Measurements from ENCODE around the gene STK35. TPM values are rescaled to one million over a fixed set of nuclear protein-coding genes. Genes with fewer than 3 reads are reported as not detected.

STK35 gene
- total and polyA plus RNA-seq, 2 of the 13 experiments (the other 11 are each of a cell fraction or from before 2014, with no cell fraction given) = 27.4 to 29.8 TPM

DNA sequence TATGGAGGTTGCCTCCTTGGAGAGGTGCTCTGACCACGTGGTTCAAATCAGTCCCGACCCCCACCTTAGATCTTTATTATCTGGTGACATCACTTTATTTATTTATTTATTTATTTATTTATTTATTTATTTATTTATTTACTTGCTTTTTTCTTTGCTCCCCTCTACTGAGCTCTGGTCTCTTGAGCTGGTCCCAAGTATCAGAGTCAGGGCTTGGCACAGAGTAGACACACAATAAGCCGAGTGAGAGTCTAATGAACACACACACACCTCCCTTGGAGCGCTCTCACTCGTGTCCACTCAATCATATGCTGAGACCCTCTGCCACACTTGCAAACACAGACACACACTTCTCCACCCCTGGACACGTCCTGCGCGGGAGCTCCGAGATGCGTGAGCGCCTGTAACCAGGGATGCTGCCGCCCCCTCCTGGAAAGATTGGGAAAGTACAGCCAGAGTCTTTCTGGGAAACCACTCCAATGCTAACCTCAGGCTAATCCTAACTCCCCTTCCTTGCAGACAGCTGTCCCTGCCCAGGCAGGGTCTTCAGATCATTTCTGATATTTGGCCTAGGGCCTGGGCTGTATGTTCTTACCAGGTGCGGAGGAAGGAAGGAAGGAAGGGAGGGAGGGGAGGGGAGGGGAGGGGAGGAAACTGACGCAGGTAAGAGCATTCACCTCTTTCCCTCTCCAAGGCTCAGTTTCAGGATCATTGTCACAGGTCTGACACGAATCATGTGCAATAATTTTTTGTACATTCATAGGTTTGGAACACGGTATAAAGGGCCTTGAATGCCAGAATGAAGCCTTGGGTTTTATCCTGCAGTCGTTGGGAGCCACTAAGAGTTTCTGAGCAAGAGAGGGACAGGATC, 70.9 kb downstream of the STK35 start (continued):
- TF ChIP-seq ZNF24 (IDR thresholded peaks at IDR 0.05) (no peak), MYC (CRISPR knock-in tag; IDR thresholded peaks at IDR 0.05; ENCODE audit: borderline replicate concordance) (no peak), ZNF550 (CRISPR knock-in tag; IDR thresholded peaks at IDR 0.05; ENCODE audit: borderline replicate concordance) (no peak), ZNF484 (CRISPR knock-in tag; IDR thresholded peaks at IDR 0.05; ENCODE audit: borderline replicate concordance, low read depth) (no peak), ZNF883 (CRISPR knock-in tag; IDR thresholded peaks at IDR 0.05; ENCODE audit: not compliant biosample characterization) (peak; percentile 43), HNRNPH1 (optimal IDR thresholded peaks at IDR 0.05; ENCODE audit: low read depth, low read length) (peak; percentile 53), FOSL2 (CRISPR knock-in tag; IDR thresholded peaks at IDR 0.05) (peak; percentile 26; the same call in 1 of the 2 replicates), ZSCAN31 (CRISPR knock-in tag; IDR thresholded peaks at IDR 0.05; ENCODE audit: low read depth) (peak; percentile 34; the same call in 1 of the 2 replicates), PITX1 (CRISPR knock-in tag; IDR thresholded peaks at IDR 0.05) (peak; percentile 51; the same call in 1 of the 2 replicates), SALL1 (CRISPR knock-in tag; IDR thresholded peaks at IDR 0.05) (peak; percentile 71), SOX13 (IDR thresholded peaks at IDR 0.05) (no peak), SOX13 (CRISPR knock-in tag; conservative IDR thresholded peaks at IDR 0.05 in 1 of 2, IDR thresholded peaks at IDR 0.05 in 1 of 2) (0 out of 4 replicates have a peak, but pooled peaks of 1 of the 2 experiments have one; percentile 29), FOXK1 (CRISPR knock-in tag; IDR thresholded peaks at IDR 0.05; ENCODE audit: borderline replicate concordance, low read depth) (no peak), ATF7 (IDR thresholded peaks at IDR 0.05) (peak; percentile 54), ATF7 (CRISPR knock-in tag; IDR thresholded peaks at IDR 0.05) (no peak)
- TF ChIP-seq, protein P1, sequence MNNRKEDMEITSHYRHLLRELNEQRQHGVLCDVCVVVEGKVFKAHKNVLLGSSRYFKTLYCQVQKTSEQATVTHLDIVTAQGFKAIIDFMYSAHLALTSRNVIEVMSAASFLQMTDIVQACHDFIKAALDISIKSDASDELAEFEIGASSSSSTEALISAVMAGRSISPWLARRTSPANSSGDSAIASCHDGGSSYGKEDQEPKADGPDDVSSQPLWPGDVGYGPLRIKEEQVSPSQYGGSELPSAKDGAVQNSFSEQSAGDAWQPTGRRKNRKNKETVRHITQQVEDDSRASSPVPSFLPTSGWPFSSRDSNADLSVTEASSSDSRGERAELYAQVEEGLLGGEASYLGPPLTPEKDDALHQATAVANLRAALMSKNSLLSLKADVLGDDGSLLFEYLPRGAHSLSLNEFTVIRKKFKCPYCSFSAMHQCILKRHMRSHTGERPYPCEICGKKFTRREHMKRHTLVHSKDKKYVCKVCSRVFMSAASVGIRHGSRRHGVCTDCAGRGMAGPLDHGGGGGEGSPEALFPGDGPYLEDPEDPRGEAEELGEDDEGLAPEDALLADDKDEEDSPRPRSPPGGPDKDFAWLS (CRISPR knock-in tag; IDR thresholded peaks at IDR 0.05; ENCODE audit: borderline replicate concordance) = no peak
- TF ChIP-seq, protein P2, sequence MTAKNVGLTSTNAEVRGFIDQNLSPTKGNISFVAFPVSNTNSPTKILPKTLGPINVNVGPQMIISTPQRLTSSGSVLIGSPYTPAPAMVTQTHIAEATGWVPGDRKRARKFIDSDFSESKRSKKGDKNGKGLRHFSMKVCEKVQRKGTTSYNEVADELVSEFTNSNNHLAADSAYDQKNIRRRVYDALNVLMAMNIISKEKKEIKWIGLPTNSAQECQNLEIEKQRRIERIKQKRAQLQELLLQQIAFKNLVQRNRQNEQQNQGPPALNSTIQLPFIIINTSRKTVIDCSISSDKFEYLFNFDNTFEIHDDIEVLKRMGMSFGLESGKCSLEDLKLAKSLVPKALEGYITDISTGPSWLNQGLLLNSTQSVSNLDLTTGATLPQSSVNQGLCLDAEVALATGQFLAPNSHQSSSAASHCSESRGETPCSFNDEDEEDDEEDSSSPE (CRISPR knock-in tag; IDR thresholded peaks at IDR 0.05) = peak; percentile 41; the same call in 1 of the 2 replicates
- TF ChIP-seq, protein P3, sequence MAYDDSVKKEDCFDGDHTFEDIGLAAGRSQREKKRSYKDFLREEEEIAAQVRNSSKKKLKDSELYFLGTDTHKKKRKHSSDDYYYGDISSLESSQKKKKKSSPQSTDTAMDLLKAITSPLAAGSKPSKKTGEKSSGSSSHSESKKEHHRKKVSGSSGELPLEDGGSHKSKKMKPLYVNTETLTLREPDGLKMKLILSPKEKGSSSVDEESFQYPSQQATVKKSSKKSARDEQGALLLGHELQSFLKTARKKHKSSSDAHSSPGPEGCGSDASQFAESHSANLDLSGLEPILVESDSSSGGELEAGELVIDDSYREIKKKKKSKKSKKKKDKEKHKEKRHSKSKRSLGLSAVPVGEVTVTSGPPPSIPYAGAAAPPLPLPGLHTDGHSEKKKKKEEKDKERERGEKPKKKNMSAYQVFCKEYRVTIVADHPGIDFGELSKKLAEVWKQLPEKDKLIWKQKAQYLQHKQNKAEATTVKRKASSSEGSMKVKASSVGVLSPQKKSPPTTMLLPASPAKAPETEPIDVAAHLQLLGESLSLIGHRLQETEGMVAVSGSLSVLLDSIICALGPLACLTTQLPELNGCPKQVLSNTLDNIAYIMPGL (CRISPR knock-in tag; IDR thresholded peaks at IDR 0.05; ENCODE audit: borderline replicate concordance in 1 of 2, low read depth in 1 of 2) = peak in 1 of 2 experiments; percentile 28; a peak in 1 of 4 replicates
- TF ChIP-seq, protein P4, sequence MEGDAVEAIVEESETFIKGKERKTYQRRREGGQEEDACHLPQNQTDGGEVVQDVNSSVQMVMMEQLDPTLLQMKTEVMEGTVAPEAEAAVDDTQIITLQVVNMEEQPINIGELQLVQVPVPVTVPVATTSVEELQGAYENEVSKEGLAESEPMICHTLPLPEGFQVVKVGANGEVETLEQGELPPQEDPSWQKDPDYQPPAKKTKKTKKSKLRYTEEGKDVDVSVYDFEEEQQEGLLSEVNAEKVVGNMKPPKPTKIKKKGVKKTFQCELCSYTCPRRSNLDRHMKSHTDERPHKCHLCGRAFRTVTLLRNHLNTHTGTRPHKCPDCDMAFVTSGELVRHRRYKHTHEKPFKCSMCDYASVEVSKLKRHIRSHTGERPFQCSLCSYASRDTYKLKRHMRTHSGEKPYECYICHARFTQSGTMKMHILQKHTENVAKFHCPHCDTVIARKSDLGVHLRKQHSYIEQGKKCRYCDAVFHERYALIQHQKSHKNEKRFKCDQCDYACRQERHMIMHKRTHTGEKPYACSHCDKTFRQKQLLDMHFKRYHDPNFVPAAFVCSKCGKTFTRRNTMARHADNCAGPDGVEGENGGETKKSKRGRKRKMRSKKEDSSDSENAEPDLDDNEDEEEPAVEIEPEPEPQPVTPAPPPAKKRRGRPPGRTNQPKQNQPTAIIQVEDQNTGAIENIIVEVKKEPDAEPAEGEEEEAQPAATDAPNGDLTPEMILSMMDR (CRISPR knock-in tag; IDR thresholded peaks at IDR 0.05) = peak; percentile 99

Data from HepG2 (cell line).